Measurements from ENCODE around the gene RAD1.
"Not testable (repeated sequence)": the region's sequence is repeated elsewhere in the genome, so short reads cannot be mapped to it uniquely, and the experiment has no call there.

The RAD1 gene

DNA sequence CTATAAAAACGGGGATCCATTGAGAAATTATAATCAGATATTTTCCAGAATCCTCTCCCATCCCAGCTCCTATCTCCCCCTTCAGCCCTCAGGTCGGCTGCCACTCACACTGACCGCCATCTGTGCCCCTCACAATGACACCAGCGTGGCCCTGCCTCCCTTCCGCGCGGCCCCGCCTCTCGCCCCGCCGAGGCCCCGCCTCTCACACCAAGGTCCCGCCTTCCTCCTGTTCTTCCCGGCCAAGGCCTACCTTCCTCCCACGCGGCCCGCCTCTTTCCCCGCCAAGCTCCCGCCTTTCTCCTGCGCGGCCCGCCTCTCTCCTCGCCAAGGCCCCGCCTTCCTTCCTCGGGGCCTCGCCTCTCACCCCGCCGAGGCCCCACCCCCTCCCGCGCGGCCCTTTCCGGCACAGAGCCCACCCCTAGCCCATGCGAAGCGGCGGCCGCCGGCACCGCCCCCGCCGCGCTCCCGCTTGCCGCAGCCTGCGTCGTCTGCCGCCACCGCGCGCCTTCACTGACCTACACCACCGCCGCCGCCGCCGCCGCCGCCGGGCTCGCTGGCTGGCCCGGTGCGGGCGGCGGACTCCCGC, 13.9 kb upstream of the RAD1 start, which contains the start of gene DNAJC21:
Gene DNAJC21, plus strand, starts transcription at position 426 of the 586 bp plus-strand sequence. CDS start 261 bp downstream, outside the sequence.
- Histone ChIP-seq H3K36me3 (ENCODE audit: insufficient read depth, low read length) (peaks cover 11% of the 10 kb centered on the region), H3K27ac (ENCODE audit: low read depth, low read length) (peak within 1 kb of the TSS; percentile 93), H3K9ac (ENCODE audit: low read length) (peak within 1 kb of the TSS; percentile 69), H3K9me3 (ENCODE audit: low read length) (no peaks in the 10 kb centered on the region), H3K4me1 (ENCODE audit: insufficient read depth, low read length) (peaks cover 15% of the 10 kb centered on the region), H3K4me3 (ENCODE audit: low read depth in 1 of 2, low read length in 2 of 2) (peak within 1 kb of the TSS; percentile 61 to 72), H3K27me3 (ENCODE audit: control insufficient read depth in 1 of 2, insufficient read depth in 2 of 2, low read length in 2 of 2) (no peaks in the 10 kb centered on the region)

DNA sequence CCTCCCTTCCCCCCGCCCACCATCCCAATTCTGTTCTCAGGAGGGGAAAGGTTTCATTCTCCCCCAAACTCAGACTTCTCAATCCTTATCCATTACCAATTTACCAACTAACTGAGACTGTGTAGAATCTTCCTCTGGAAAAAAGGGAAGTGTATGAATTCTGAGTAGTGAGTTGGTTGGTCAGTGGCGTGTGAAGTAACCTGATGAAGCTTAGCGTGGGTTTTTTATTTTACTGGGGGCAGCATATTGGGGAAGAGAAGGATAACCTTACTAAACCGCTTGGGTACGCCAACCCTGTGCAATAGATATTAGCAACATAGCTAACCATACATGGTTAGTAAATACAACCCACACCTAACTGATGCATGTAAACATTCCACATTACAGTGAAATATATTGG, 13.0 kb upstream of the RAD1 start:
- Histone ChIP-seq H3K27ac (ENCODE audit: low read depth, low read length) (no peak overlapping the region), H3K9ac (ENCODE audit: low read length) (no peak overlapping the region), H3K9me3 (ENCODE audit: low read length) (no peaks in the 10 kb centered on the region), H3K4me1 (ENCODE audit: insufficient read depth, low read length) (peaks cover 15% of the 10 kb centered on the region), H3K27me3 (ENCODE audit: control insufficient read depth in 1 of 2, insufficient read depth in 2 of 2, low read length in 2 of 2) (no peaks in the 10 kb centered on the region), H3K4me3 (ENCODE audit: low read depth in 1 of 2, low read length in 2 of 2) (no peak overlapping the region), H3K36me3 (ENCODE audit: insufficient read depth, low read length) (peaks cover 20% of the 10 kb centered on the region)

DNA sequence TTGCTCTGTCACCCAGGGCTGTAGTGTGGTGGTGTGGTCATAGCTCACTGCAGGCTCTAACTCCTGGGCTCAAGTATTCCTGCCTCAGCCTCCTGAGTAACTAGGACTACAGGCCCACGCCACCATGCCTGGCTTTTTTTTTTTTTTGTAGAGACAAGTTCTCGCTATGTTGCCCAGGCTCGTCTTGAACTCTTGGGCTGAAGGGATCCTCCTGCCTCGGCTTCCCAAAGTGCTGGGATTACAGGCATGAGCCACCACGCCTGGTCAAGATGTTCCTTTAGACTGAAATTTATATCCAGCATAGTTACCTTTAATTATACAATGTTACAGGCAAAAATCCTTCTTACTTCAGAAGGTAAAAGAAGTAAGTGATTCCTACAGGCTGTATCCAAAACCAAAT, 12.5 kb upstream of the RAD1 start:
- Histone ChIP-seq H3K9me3 (ENCODE audit: low read length) (no peaks in the 10 kb centered on the region), H3K4me3 (ENCODE audit: low read depth in 1 of 2, low read length in 2 of 2) (no peak overlapping the region), H3K4me1 (ENCODE audit: insufficient read depth, low read length) (peaks cover 15% of the 10 kb centered on the region), H3K9ac (ENCODE audit: low read length) (no peak overlapping the region), H3K36me3 (ENCODE audit: insufficient read depth, low read length) (peaks cover 25% of the 10 kb centered on the region), H3K27ac (ENCODE audit: low read depth, low read length) (no peak overlapping the region), H3K27me3 (ENCODE audit: control insufficient read depth in 1 of 2, insufficient read depth in 2 of 2, low read length in 2 of 2) (no peaks in the 10 kb centered on the region)

DNA sequence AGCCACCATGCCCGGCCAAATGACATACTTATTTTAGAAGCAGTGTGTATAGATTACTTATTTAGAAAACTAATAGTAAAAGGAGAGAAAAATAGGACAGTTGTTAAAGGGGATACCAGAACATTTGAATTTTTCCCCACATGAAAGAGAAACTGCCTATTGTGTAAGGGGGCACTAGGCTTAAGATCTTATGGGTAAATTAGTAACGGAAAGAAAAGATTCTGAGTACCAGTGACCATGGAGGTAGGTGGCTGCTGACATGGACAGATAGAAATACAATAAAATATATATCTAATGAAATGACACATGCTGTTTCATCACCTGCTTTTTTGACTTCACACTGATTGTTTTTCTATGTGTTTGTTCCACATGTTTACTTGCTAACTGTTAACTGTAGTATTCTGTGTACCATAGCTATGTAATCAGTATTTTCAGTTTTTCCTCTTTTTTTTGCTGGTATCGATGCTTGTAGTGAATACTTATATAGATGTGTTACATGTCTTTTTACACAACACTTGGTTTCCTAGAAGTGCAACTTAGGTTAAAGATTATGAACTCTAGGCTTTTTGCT, 11.1 kb upstream of the RAD1 start:
- peaks cover 35% of the 10 kb centered on the region for H3K36me3 ChIP-seq (ENCODE audit: insufficient read depth, low read length)
- H3K9ac ChIP-seq (ENCODE audit: low read length) = no peak overlapping the region
- H3K9me3 ChIP-seq (ENCODE audit: low read length) = no peaks in the 10 kb centered on the region
- no peak overlapping the region for H3K27ac ChIP-seq (ENCODE audit: low read depth, low read length)
- H3K4me1 ChIP-seq (ENCODE audit: insufficient read depth, low read length) = peaks cover 15% of the 10 kb centered on the region
- H3K27me3 ChIP-seq (ENCODE audit: control insufficient read depth in 1 of 2, insufficient read depth in 2 of 2, low read length in 2 of 2) = no peaks in the 10 kb centered on the region
- no peak overlapping the region for H3K4me3 ChIP-seq (ENCODE audit: low read depth in 1 of 2, low read length in 2 of 2)

DNA sequence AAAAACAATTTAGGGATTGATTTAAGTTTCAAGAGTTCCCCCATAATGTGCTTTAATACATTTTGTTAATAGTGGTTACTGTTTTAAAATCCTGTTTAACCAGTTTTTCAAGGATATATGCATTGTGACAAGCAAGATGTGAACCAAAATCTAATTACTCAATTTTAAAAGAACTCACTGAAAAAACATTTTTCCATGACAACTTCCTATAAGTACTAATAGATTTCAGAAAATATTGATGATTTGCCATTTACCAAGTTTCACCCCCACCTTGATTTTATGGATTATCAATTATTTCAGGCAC, 9.1 kb upstream of the RAD1 start:
- H3K4me3 ChIP-seq (ENCODE audit: low read depth in 1 of 2, low read length in 2 of 2) = no peak overlapping the region
- no peaks in the 10 kb centered on the region for H3K9me3 ChIP-seq (ENCODE audit: low read length)
- no peak overlapping the region for H3K27ac ChIP-seq (ENCODE audit: low read depth, low read length)
- H3K27me3 ChIP-seq (ENCODE audit: control insufficient read depth in 1 of 2, insufficient read depth in 2 of 2, low read length in 2 of 2) = no peaks in the 10 kb centered on the region
- peaks cover 5% of the 10 kb centered on the region for H3K4me1 ChIP-seq (ENCODE audit: insufficient read depth, low read length)
- peaks cover 47% of the 10 kb centered on the region for H3K36me3 ChIP-seq (ENCODE audit: insufficient read depth, low read length)
- H3K9ac ChIP-seq (ENCODE audit: low read length) = no peak overlapping the region

DNA sequence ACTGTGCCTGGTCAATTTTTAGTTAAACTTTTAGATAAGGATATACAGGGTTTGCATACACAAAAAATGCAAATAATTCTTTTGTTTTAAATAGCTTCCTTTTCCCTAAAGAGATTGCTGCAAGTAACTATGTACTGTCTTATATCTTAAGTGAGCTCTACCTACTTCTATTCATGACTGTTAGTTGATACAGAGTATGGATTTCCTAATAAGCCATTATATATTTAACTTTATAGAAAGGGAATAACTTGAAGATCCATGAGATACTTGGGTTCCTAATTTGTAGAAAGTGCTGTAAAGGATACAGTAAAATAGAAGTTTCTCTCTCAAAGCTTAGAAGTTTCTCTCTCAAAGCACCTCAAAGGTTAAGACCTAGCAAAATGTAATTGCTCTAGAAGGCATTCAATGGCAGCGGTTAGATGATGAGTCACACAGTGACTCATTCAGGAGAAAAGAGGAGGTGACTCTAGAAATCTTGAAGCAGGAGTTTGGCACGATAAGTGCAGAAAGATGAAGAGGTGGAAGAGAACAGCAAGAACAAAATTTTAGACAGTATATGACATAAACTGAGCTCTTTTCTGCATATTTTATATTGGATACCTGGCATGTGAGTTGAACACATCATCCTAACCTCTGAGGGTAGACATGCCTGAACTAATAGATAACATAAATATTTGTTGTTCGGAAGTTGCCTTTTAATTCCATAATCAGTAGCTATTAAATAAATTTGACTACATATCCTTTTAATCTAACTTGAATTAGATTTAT, 8.6 kb upstream of the RAD1 start:
- H3K4me1 ChIP-seq (ENCODE audit: insufficient read depth, low read length) = peaks cover 4% of the 10 kb centered on the region
- H3K27me3 ChIP-seq (ENCODE audit: control insufficient read depth in 1 of 2, insufficient read depth in 2 of 2, low read length in 2 of 2) = no peaks in the 10 kb centered on the region
- H3K4me3 ChIP-seq (ENCODE audit: low read depth in 1 of 2, low read length in 2 of 2) = no peak overlapping the region
- no peak overlapping the region for H3K9ac ChIP-seq (ENCODE audit: low read length)
- H3K27ac ChIP-seq (ENCODE audit: low read depth, low read length) = no peak overlapping the region
- H3K36me3 ChIP-seq (ENCODE audit: insufficient read depth, low read length) = peaks cover 47% of the 10 kb centered on the region
- no peaks in the 10 kb centered on the region for H3K9me3 ChIP-seq (ENCODE audit: low read length)

DNA sequence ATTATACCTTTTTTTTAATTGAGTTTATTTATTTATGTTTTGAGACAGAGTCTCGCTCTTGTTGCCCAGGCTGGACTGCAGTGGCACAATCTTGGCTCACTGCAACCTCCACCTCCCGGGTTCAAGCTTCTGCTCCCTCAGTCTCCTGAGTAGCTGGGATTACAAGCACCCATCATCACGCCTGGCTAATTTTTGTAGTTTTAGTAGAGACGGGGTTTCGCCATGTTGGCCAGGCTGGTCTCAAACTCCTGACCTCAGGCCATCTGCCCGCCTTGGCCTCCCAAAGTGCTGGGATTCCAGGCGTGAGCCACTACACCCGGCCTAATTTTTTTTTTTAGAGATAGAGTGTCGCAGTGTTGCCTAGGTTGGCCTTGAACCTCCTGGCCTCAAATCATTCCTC, 8.0 kb upstream of the RAD1 start:
- not testable (repeated sequence) for H3K27ac ChIP-seq (ENCODE audit: low read depth, low read length); H3K27me3 ChIP-seq (ENCODE audit: control insufficient read depth in 1 of 2, insufficient read depth in 2 of 2, low read length in 2 of 2); H3K4me3 ChIP-seq (ENCODE audit: low read depth in 1 of 2, low read length in 2 of 2); H3K9me3 ChIP-seq (ENCODE audit: low read length); H3K9ac ChIP-seq (ENCODE audit: low read length); H3K4me1 ChIP-seq (ENCODE audit: insufficient read depth, low read length)
- peaks cover 47% of the 10 kb centered on the region for H3K36me3 ChIP-seq (ENCODE audit: insufficient read depth, low read length)

DNA sequence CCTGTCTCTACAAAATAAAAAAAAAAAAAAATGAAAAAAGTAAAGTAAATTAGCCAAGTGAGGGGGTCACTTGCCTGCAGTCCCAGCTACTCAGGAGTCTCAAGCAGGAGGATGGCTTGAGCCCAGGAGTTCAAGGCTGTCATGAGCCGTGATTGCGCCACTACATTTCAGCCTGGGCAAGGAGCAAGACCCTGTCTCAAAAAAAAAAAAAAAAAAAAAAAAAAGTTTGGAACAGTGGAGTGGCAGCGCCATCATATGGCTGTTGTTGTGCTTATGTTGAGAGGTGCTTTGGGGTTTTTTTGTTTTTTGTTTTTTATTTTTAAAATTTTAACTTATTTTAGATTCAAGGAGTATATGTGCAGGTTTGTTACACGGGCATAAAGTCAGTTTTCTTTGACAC, 3.8 kb upstream of the RAD1 start:
- Histone ChIP-seq H3K4me1 (ENCODE audit: insufficient read depth, low read length) (peaks cover 19% of the 10 kb centered on the region), H3K9me3 (ENCODE audit: low read length) (no peaks in the 10 kb centered on the region), H3K4me3 (ENCODE audit: low read depth in 1 of 2, low read length in 2 of 2) (no peak overlapping the region), H3K27me3 (ENCODE audit: control insufficient read depth in 1 of 2, insufficient read depth in 2 of 2, low read length in 2 of 2) (no peaks in the 10 kb centered on the region), H3K36me3 (ENCODE audit: insufficient read depth, low read length) (peaks cover 35% of the 10 kb centered on the region), H3K9ac (ENCODE audit: low read length) (no peak overlapping the region), H3K27ac (ENCODE audit: low read depth, low read length) (no peak overlapping the region)

DNA sequence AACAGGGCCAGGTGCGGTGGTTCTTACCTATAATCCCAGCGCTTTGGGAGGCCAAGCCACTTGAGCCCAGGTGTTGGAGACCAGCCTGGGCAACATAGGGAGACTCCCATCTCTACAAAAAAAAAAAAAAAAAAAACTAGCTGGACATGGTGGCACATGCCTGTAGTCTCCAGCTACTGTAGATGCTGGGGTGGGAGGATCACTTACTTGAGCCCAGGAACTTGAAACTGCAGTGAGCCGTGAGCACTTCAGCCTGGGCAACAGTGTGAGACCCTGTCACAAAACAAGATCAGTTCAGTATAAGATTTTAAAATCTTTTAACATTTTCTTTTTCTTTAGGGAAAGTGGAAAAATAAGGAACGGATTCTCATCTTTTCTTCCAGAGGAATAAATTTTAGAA, 2.7 kb upstream of the RAD1 start:
- H3K36me3 ChIP-seq (ENCODE audit: insufficient read depth, low read length) = peaks cover 24% of the 10 kb centered on the region
- H3K27ac ChIP-seq (ENCODE audit: low read depth, low read length) = no peak overlapping the region
- no peak overlapping the region for H3K4me3 ChIP-seq (ENCODE audit: low read depth in 1 of 2, low read length in 2 of 2)
- no peaks in the 10 kb centered on the region for H3K9me3 ChIP-seq (ENCODE audit: low read length)
- H3K27me3 ChIP-seq (ENCODE audit: control insufficient read depth in 1 of 2, insufficient read depth in 2 of 2, low read length in 2 of 2) = no peaks in the 10 kb centered on the region
- no peak overlapping the region for H3K9ac ChIP-seq (ENCODE audit: low read length)
- H3K4me1 ChIP-seq (ENCODE audit: insufficient read depth, low read length) = peaks cover 26% of the 10 kb centered on the region

DNA sequence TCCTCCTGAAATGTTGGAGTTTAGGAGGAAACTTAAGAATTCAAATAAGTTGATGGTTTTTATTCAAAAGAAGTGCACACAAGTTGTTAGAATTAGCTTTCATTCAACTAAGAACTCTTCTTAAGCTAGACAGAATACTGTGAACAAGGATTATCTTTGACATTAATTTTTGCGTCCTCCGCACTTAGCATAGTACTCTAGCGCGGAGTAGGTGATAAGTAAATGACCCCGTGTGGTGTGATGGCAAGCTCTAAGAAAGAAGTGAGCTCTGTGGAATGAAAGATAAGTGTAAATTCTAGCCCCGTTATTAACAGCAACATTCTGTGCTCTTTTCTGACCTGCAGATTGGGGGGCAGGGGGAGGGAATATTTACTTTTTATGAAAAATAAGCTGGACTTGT, 1.2 kb upstream of the RAD1 start:
- no peaks in the 10 kb centered on the region for H3K27me3 ChIP-seq (ENCODE audit: control insufficient read depth in 1 of 2, insufficient read depth in 2 of 2, low read length in 2 of 2)
- H3K9me3 ChIP-seq (ENCODE audit: low read length) = no peaks in the 10 kb centered on the region
- peak overlapping the region; percentile 72 to 76 for H3K4me3 ChIP-seq (ENCODE audit: low read depth in 1 of 2, low read length in 2 of 2)
- H3K36me3 ChIP-seq (ENCODE audit: insufficient read depth, low read length) = peaks cover 21% of the 10 kb centered on the region
- peaks cover 26% of the 10 kb centered on the region for H3K4me1 ChIP-seq (ENCODE audit: insufficient read depth, low read length)
- H3K9ac ChIP-seq (ENCODE audit: low read length) = peak overlapping the region; percentile 58
- no peak overlapping the region for H3K27ac ChIP-seq (ENCODE audit: low read depth, low read length)

DNA sequence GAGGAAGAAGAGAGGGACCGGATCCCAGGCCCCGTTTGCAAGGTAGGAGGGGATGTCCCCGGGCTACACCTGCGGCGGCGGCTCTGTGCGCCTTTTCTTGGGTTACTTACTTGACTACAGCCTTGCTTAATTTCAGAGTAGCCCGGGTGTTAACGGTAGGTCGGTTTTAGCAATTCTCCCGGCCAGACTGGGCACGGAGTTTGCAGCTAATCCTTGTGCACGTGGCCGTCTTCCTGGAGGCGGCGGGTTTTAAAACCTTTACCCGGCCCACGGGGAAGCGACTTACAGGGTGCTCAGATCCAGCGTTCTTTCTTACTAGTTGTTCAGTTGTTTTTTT, 520 bp upstream of the RAD1 start:
- Histone ChIP-seq H3K36me3 (ENCODE audit: insufficient read depth, low read length) (peaks cover 21% of the 10 kb centered on the region), H3K4me3 (ENCODE audit: low read depth in 1 of 2, low read length in 2 of 2) (peak overlapping the region; percentile 72 to 76), H3K27ac (ENCODE audit: low read depth, low read length) (peak overlapping the region; percentile 80), H3K9ac (ENCODE audit: low read length) (peak overlapping the region; percentile 58), H3K4me1 (ENCODE audit: insufficient read depth, low read length) (peaks cover 26% of the 10 kb centered on the region), H3K9me3 (ENCODE audit: low read length) (no peaks in the 10 kb centered on the region), H3K27me3 (ENCODE audit: control insufficient read depth in 1 of 2, insufficient read depth in 2 of 2, low read length in 2 of 2) (no peaks in the 10 kb centered on the region)

All from muscle layer of colon (tissue), 2 donors.